IMR-90 (cell line): ENCODE results near the gene UBL3. TPM values are rescaled to one million over a fixed set of nuclear protein-coding genes. Genes with fewer than 3 reads are reported as not detected.

Source experiments
- ATAC-seq: fragments of 200-7000 bp; cut with Tn5 transposase; 2 replicates; pipeline ENCODE4 v1.9.1; 2020; ENCODE audit warnings: low read depth, mild to moderate bottlenecking, moderate library complexity
- BruUV-seq: library from RNA; stranded (reverse); fragments of 400-500 nt; replicated peaks from 2 replicates; lab custom pipeline; 2021; lab: Mats Ljungman, UMichigan
- CTCF ChIA-PET: fragments of 300-600 bp; formaldehyde crosslinking; extraction: SDS; loops from one replicate; lab custom pipeline; 2021; ENCODE audit warnings: antibody characterized with exemption; lab: Yijun Ruan, JAX
- POLR2A ChIA-PET: fragments of 300-600 bp; sonication (Branson Sonifier 250); formaldehyde crosslinking; loops from one replicate; lab custom pipeline; 2022; ENCODE audit warnings: antibody characterized with exemption; ENCODE audit not compliant: unreplicated experiment; lab: Charles Lee
- DNase-seq: peaks from one replicate; pipeline ENCODE4 v3.0.0; 2013
- H2AFZ ChIP-seq: replicated peaks from 2 replicates; pipeline ENCODE3; 2013; ENCODE audit warnings: low read length, mild to moderate bottlenecking; ENCODE audit not compliant: poor library complexity
- H2AK5ac ChIP-seq: 2 replicates; pipeline ENCODE4 v1.6.1; 2013; ENCODE audit warnings: low read depth, low read length, inconsistent platforms
- H2AK9ac ChIP-seq: replicated peaks from 2 replicates; pipeline ENCODE3; 2013; ENCODE audit warnings: mild to moderate bottlenecking, low read depth, low read length, moderate library complexity; ENCODE audit not compliant: poor library complexity
- H2BK120ac ChIP-seq: 2 replicates; pipeline ENCODE4 v1.6.1; 2013; ENCODE audit warnings: low read depth, low read length, inconsistent platforms
- H2BK15ac ChIP-seq: 3 replicates; pipeline ENCODE4 v1.6.1; 2013; ENCODE audit warnings: low read depth, low read length, inconsistent platforms
- H2BK20ac ChIP-seq: 2 replicates; pipeline ENCODE4 v1.6.1; 2013; ENCODE audit warnings: low read depth, mild to moderate bottlenecking, inconsistent platforms, low read length, moderate library complexity
- H2BK5ac ChIP-seq: 2 replicates; pipeline ENCODE4 v1.6.1; 2013; ENCODE audit warnings: mild to moderate bottlenecking, low read depth, low read length, inconsistent platforms; ENCODE audit not compliant: poor library complexity, severe bottlenecking
- H3K14ac ChIP-seq: replicated peaks from 2 replicates; pipeline ENCODE4 v1.6.1; 2013; ENCODE audit warnings: low read depth, low read length, inconsistent platforms
- H3K18ac ChIP-seq: 2 replicates; pipeline ENCODE4 v1.6.1; 2013; ENCODE audit warnings: low read depth, low read length, control low read depth
- H3K23ac ChIP-seq: 2 replicates; pipeline ENCODE4 v1.6.1; 2013; ENCODE audit warnings: low read depth, low read length, inconsistent platforms
- H3K27ac ChIP-seq: 2 replicates; pipeline ENCODE4 v1.5.1; 2013; ENCODE audit warnings: mild to moderate bottlenecking, control low read depth, low read length; ENCODE audit not compliant: insufficient read depth
- H3K27me3 ChIP-seq: 2 replicates; pipeline ENCODE4 v1.6.1; 2013; ENCODE audit warnings: low read length; ENCODE audit not compliant: control insufficient read depth, insufficient read depth
- H3K36me3 ChIP-seq: 2 replicates; pipeline ENCODE4 v1.6.1; 2013; ENCODE audit warnings: low read length, mixed read lengths; ENCODE audit not compliant: control insufficient read depth, insufficient read depth
- H3K4ac ChIP-seq: 2 replicates; pipeline ENCODE4 v1.6.1; 2013; ENCODE audit warnings: low read depth, low read length, inconsistent platforms
- H3K4me1 ChIP-seq: 2 replicates; pipeline ENCODE4 v1.6.1; 2013; ENCODE audit warnings: low read length, mixed read lengths; ENCODE audit not compliant: control insufficient read depth, insufficient read depth
- H3K4me2 ChIP-seq: 2 replicates; pipeline ENCODE4 v1.6.1; 2013; ENCODE audit warnings: low read depth, mild to moderate bottlenecking, control low read depth, low read length, moderate library complexity
- H3K4me3 ChIP-seq: 2 replicates; pipeline ENCODE4 v1.5.1; 2013; ENCODE audit warnings: low read depth, mild to moderate bottlenecking, control low read depth, low read length, moderate library complexity; ENCODE audit not compliant: insufficient read depth
- H3K56ac ChIP-seq: 2 replicates; pipeline ENCODE4 v1.6.1; 2013; ENCODE audit warnings: low read length, inconsistent platforms; ENCODE audit not compliant: insufficient read depth; ENCODE audit errors: extremely low read depth
- H3K79me1 ChIP-seq, 2 experiments: 2 replicates each; pipeline ENCODE4 v1.6.1; 2013; ENCODE audit warnings: low read length in 2 of 2, inconsistent platforms in 1 of 2, low read depth in 1 of 2
- H3K9ac ChIP-seq: 2 replicates; pipeline ENCODE4 v1.6.1; 2013; ENCODE audit warnings: low read depth, low read length, control low read depth
- H3K9me1 ChIP-seq: 2 replicates; pipeline ENCODE4 v1.6.1; 2013; ENCODE audit warnings: low read length, inconsistent platforms; ENCODE audit not compliant: insufficient read depth
- H3K9me3 ChIP-seq: 2 replicates; pipeline ENCODE4 v1.6.1; 2013; ENCODE audit warnings: low read length; ENCODE audit not compliant: control insufficient read depth, insufficient read depth
- H4K20me1 ChIP-seq: 2 replicates; pipeline ENCODE4 v1.6.1; 2013; ENCODE audit warnings: low read length, inconsistent platforms; ENCODE audit not compliant: insufficient read depth
- H4K5ac ChIP-seq: 2 replicates; pipeline ENCODE4 v1.6.1; 2013; ENCODE audit warnings: mild to moderate bottlenecking, low read depth, low read length, control low read depth
- H4K8ac ChIP-seq, 2 experiments: 2 replicates each; pipeline ENCODE4 v1.6.1; 2013; ENCODE audit warnings: low read depth in 2 of 2, low read length in 2 of 2, control low read depth in 1 of 2, inconsistent platforms in 1 of 2
- H4K91ac ChIP-seq: 2 replicates; pipeline ENCODE4 v1.6.1; 2013; ENCODE audit warnings: low read depth, low read length, inconsistent platforms; ENCODE audit not compliant: insufficient read depth
- BHLHE40 ChIP-seq: fragments of 150-350 bp; IDR thresholded peaks from 2 replicates; pipeline ENCODE4 v1.6.1; 2016; ENCODE audit warnings: mild to moderate bottlenecking, low read depth, low read length
- CHD1 ChIP-seq: IDR thresholded peaks from 2 replicates; pipeline ENCODE4 v1.6.1; 2012; ENCODE audit warnings: low read depth, low read length, improper control_type of control experiment
- FOS ChIP-seq: fragments of 150-350 bp; IDR thresholded peaks from 2 replicates; pipeline ENCODE4 v1.6.1; 2016; ENCODE audit warnings: low read depth, low read length
- MAFK ChIP-seq: IDR thresholded peaks from 2 replicates; pipeline ENCODE4 v1.6.1; 2012; ENCODE audit warnings: low read depth, low read length, improper control_type of control experiment
- MAZ ChIP-seq: IDR thresholded peaks from 2 replicates; pipeline ENCODE4 v1.6.1; 2012; ENCODE audit warnings: low read depth, mild to moderate bottlenecking, low read length, improper control_type of control experiment, moderate library complexity, borderline replicate concordance
- MXI1 ChIP-seq: IDR thresholded peaks from 2 replicates; pipeline ENCODE4 v1.6.1; 2012; ENCODE audit warnings: low read depth, mild to moderate bottlenecking, low read length, moderate library complexity, borderline replicate concordance
- POLR2A ChIP-seq: IDR thresholded peaks from 2 replicates; pipeline ENCODE4 v1.6.1; 2012; ENCODE audit warnings: mild to moderate bottlenecking, low read depth, low read length
- RAD21 ChIP-seq: IDR thresholded peaks from 2 replicates; pipeline ENCODE4 v1.6.1; 2012; ENCODE audit warnings: low read length, improper control_type of control experiment
- RCOR1 ChIP-seq: IDR thresholded peaks from 2 replicates; pipeline ENCODE4 v1.6.1; 2012; ENCODE audit warnings: mild to moderate bottlenecking, low read length, improper control_type of control experiment; ENCODE audit not compliant: insufficient replicate concordance
- RFX5 ChIP-seq: IDR thresholded peaks from 2 replicates; pipeline ENCODE4 v1.8.0; 2012; ENCODE audit warnings: low read depth, mild to moderate bottlenecking, low read length, moderate library complexity
- SMC3 ChIP-seq: fragments of 150-350 bp; IDR thresholded peaks from 2 replicates; pipeline ENCODE4 v1.6.1; 2016; ENCODE audit warnings: low read depth, mild to moderate bottlenecking, antibody characterized with exemption, low read length, moderate library complexity
- WGBS, 2 experiments: methylation state at CpG; one replicate each; pipeline versions ENCODE4 v1.1.5 to v1.1.7; 2013; ENCODE audit warnings: missing lambda C conversion rate in 2 of 2; ENCODE audit not compliant: insufficient read length in 1 of 2; ENCODE audit errors: extremely low coverage in 2 of 2; 5-methylcytosine and 5-hydroxymethylcytosine counted together
- dilution Hi-C: fragments of 300-500 bp; cut with HindIII; formaldehyde crosslinking; loops from one replicate; pipeline ENCODE4 v1.14.3; 2018; ENCODE audit warnings: low sequenced_read_pairs; ENCODE audit not compliant: unreplicated experiment
- in situ Hi-C: fragments of 300-500 bp; cut with MboI; formaldehyde crosslinking; loops from 3 replicates; pipeline ENCODE4 v1.14.3; 2019; ENCODE audit warnings: low sequenced_read_pairs, inconsistent platforms, mixed read lengths
- intact Hi-C: fragments of 100-400 bp; cut with micrococcal nuclease; formaldehyde crosslinking; loops from 2 replicates; pipeline ENCODE4 v1.10.0; 2022
- polyA plus RNA-seq, 3 experiments: library from polyadenylated mRNA; depleted of rRNA; stranded (reverse); fragments of >200 nt; gene quantifications; 2 replicates each; pipeline ENCODE4 v1.2.3, GENCODE V29; 2012; ENCODE audit warnings: low replicate concordance in 1 of 3
- total RNA-seq: library from RNA; depleted of rRNA; stranded (reverse); fragments of >200 nt; gene quantifications from 2 replicates; pipeline ENCODE4 v1.2.3, GENCODE V29; 2012
- TF ChIP-seq, protein P1 (sequence below): fragments of 150-350 bp; IDR thresholded peaks from 2 replicates; pipeline ENCODE4 v1.6.1; 2017; ENCODE audit warnings: mild to moderate bottlenecking, antibody characterized with exemption, low read length, low read depth
- TF ChIP-seq, protein P2 (sequence below): fragments of 150-350 bp; IDR thresholded peaks from 2 replicates; pipeline ENCODE4 v1.6.1; 2016; ENCODE audit warnings: low read depth, mild to moderate bottlenecking, low read length, moderate library complexity, borderline replicate concordance
- TF ChIP-seq, protein P3 (sequence below): conservative IDR thresholded peaks from 2 replicates; pipeline ENCODE4 v1.5.1; 2012; ENCODE audit warnings: mild to moderate bottlenecking, low read depth, low read length, improper control_type of control experiment

UBL3 gene
- total and polyA plus RNA-seq, 2 of the 4 experiments (the other 2 are of a cell fraction), result 16.0 to 19.9 TPM

DNA sequence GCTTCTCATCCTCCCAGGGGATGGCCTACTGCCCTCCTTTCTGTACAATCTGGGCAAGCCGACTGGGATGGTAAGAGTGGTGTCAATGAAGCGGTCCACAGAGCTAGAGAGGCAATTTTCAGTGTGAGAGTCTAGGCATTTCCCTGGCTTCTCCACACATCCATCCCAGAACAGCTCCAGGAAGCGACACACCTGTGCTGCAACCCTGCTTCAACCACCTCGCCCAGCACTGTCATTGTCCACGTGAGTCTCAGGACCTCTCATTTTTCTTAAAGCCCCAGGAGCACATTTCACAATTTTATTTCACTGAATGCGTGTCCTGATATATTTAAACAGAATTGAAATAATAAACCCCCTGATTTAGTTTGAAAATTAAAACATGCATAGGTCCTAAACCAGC lies 15.5 kb upstream of the UBL3 start:
- no TSS peak for BruUV-seq
- in situ Hi-C loops, result no loop called here
- DNase-seq (no peak), ATAC-seq (no peak)
- Histone ChIP-seq H4K5ac (no peak overlapping the region), H3K27ac (no peak overlapping the region), H4K8ac (no peak overlapping the region), H2BK120ac (peak overlapping the region; percentile 33; the same call in 1 of the 2 replicates), H3K56ac (no peak overlapping the region), H2BK15ac (no peak overlapping the region), H2BK20ac (no peak overlapping the region), H3K4me1 (peaks cover 9% of the 10 kb centered on the region; the same call in 1 of the 2 replicates), H3K9ac (no peak overlapping the region), H3K79me1 (no peaks in the 10 kb centered on the region), H2AK5ac (peak overlapping the region; percentile 60; the same call in 1 of the 2 replicates), H2AFZ (peak overlapping the region; percentile 18), H2AK9ac (no peak overlapping the region), H3K9me3 (no peaks in the 10 kb centered on the region), H3K18ac (no peak overlapping the region), H3K4me2 (no peak overlapping the region), H3K9me1 (peaks cover 13% of the 10 kb centered on the region), H4K20me1 (no peaks in the 10 kb centered on the region), H3K23ac (no peak overlapping the region), H3K4ac (0 out of 2 replicates have a peak overlapping the region, but pooled peaks have one; percentile 11), H3K4me3 (no peak overlapping the region), H3K36me3 (no peaks in the 10 kb centered on the region), H3K27me3 (no peaks in the 10 kb centered on the region; the same call in none of the 2 replicates), H4K91ac (no peak overlapping the region), H3K14ac (peak overlapping the region; percentile 60; the same call in 1 of the 2 replicates), H2BK5ac (no peak overlapping the region)
- intact Hi-C loops, result no loop called here
- ChIA-PET CTCF (interaction anchor here (1.0 kb wide), 1 partner anchor 58 kb away, joined by 3 read pairs; no protein-coding TSS in a partner anchor), POLR2A (no interaction called here)
- TF ChIP-seq CHD1 (no peak), FOS (no peak), MAZ (no peak), POLR2A (no peak), BHLHE40 (no peak), MXI1 (no peak), SMC3 (no peak), RAD21 (no peak), RFX5 (no peak), MAFK (no peak), RCOR1 (no peak)
- TF ChIP-seq, protein P1, sequence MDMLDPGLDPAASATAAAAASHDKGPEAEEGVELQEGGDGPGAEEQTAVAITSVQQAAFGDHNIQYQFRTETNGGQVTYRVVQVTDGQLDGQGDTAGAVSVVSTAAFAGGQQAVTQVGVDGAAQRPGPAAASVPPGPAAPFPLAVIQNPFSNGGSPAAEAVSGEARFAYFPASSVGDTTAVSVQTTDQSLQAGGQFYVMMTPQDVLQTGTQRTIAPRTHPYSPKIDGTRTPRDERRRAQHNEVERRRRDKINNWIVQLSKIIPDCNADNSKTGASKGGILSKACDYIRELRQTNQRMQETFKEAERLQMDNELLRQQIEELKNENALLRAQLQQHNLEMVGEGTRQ, result no peak
- TF ChIP-seq, protein P2, sequence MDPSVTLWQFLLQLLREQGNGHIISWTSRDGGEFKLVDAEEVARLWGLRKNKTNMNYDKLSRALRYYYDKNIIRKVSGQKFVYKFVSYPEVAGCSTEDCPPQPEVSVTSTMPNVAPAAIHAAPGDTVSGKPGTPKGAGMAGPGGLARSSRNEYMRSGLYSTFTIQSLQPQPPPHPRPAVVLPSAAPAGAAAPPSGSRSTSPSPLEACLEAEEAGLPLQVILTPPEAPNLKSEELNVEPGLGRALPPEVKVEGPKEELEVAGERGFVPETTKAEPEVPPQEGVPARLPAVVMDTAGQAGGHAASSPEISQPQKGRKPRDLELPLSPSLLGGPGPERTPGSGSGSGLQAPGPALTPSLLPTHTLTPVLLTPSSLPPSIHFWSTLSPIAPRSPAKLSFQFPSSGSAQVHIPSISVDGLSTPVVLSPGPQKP, result no peak
- TF ChIP-seq, protein P3, sequence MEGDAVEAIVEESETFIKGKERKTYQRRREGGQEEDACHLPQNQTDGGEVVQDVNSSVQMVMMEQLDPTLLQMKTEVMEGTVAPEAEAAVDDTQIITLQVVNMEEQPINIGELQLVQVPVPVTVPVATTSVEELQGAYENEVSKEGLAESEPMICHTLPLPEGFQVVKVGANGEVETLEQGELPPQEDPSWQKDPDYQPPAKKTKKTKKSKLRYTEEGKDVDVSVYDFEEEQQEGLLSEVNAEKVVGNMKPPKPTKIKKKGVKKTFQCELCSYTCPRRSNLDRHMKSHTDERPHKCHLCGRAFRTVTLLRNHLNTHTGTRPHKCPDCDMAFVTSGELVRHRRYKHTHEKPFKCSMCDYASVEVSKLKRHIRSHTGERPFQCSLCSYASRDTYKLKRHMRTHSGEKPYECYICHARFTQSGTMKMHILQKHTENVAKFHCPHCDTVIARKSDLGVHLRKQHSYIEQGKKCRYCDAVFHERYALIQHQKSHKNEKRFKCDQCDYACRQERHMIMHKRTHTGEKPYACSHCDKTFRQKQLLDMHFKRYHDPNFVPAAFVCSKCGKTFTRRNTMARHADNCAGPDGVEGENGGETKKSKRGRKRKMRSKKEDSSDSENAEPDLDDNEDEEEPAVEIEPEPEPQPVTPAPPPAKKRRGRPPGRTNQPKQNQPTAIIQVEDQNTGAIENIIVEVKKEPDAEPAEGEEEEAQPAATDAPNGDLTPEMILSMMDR, result no peak
- dilution Hi-C loops, result no loop called here
- no CpG with 5 or more reads among the region's 6 CpGs for WGBS, 2 experiments
